HEK293T (cell line): ENCODE measurements around the gene CNKSR3.
A peak's percentile ranks its signal among the peaks of the same experiment; 100 is the strongest.

Experiments used
- CTCF ChIA-PET: fragments of 350-600 bp; formaldehyde crosslinking; extraction: SDS; loops from one replicate; lab custom pipeline; 2021; ENCODE audit warnings: antibody characterized with exemption, inconsistent platforms; lab: Yijun Ruan, JAX
- POLR2A ChIA-PET: fragments of 350-600 bp; formaldehyde crosslinking; extraction: SDS; loops from one replicate; lab custom pipeline; 2020; ENCODE audit warnings: antibody characterized with exemption, inconsistent platforms; lab: Yijun Ruan, JAX
- DNase-seq: peaks from one replicate; pipeline ENCODE4 v3.0.0; 2012; ENCODE audit warnings: mixed read lengths; ENCODE audit errors: extremely low spot score
- ARNT ChIP-seq: fragments of 450-650 bp; IDR thresholded peaks from 2 replicates; pipeline ENCODE4 v1.6.1; 2017; ENCODE audit warnings: mild to moderate bottlenecking
- BHLHE40 ChIP-seq: fragments of 450-650 bp; IDR thresholded peaks from 2 replicates; pipeline ENCODE4 v1.6.1; 2016; ENCODE audit warnings: mild to moderate bottlenecking, moderate library complexity, borderline replicate concordance
- ELF4 ChIP-seq: fragments of 450-650 bp; IDR thresholded peaks from 2 replicates; pipeline ENCODE4 v1.6.1; 2017; ENCODE audit warnings: antibody characterized with exemption
- FOXA1 ChIP-seq: fragments of 450-650 bp; IDR thresholded peaks from 2 replicates; pipeline ENCODE4 v1.6.1; 2016; ENCODE audit warnings: mild to moderate bottlenecking
- FOXK2 ChIP-seq: fragments of 450-650 bp; IDR thresholded peaks from 2 replicates; pipeline ENCODE4 v1.6.1; 2016; ENCODE audit warnings: mild to moderate bottlenecking
- FOXM1 ChIP-seq: fragments of 450-650 bp; IDR thresholded peaks from 2 replicates; pipeline ENCODE4 v1.6.1; 2017; ENCODE audit warnings: mild to moderate bottlenecking, borderline replicate concordance
- HDGF ChIP-seq: fragments of 450-650 bp; IDR thresholded peaks from 2 replicates; pipeline ENCODE4 v1.6.1; 2017; ENCODE audit warnings: antibody characterized with exemption, borderline replicate concordance
- L3MBTL2 ChIP-seq: fragments of 450-650 bp; conservative IDR thresholded peaks from 2 replicates; pipeline ENCODE4 v1.6.1; 2016; ENCODE audit warnings: mild to moderate bottlenecking
- LEF1 ChIP-seq: fragments of 450-650 bp; IDR thresholded peaks from 2 replicates; pipeline ENCODE4 v1.6.1; 2017; ENCODE audit warnings: mild to moderate bottlenecking, borderline replicate concordance
- NFRKB ChIP-seq: fragments of 450-650 bp; IDR thresholded peaks from 2 replicates; pipeline ENCODE4 v1.6.1; 2016; ENCODE audit warnings: mild to moderate bottlenecking, moderate library complexity
- PKNOX1 ChIP-seq: fragments of 450-650 bp; IDR thresholded peaks from 2 replicates; pipeline ENCODE4 v1.6.1; 2016
- SP1 ChIP-seq: fragments of 450-650 bp; IDR thresholded peaks from 2 replicates; pipeline ENCODE4 v1.6.1; 2017
- SUZ12 ChIP-seq: fragments of 450-650 bp; IDR thresholded peaks from 2 replicates; pipeline ENCODE4 v1.6.1; 2016; ENCODE audit warnings: mild to moderate bottlenecking
- TARDBP ChIP-seq: fragments of 450-650 bp; IDR thresholded peaks from 2 replicates; pipeline ENCODE4 v1.6.1; 2016
- ZNF384 ChIP-seq: fragments of 450-650 bp; IDR thresholded peaks from 2 replicates; pipeline ENCODE4 v1.6.1; 2016

Gene CNKSR3

GRCh38 chr6:154482858-154483257 is 27.6 kb downstream of the CNKSR3 start:
- POLR2A ChIA-PET, result no interaction called here
- DNase-seq, result no peak
- CTCF ChIA-PET, result interaction anchor here (0.6 kb wide), 1 partner anchor 18 kb away, joined by 3 read pairs; no protein-coding TSS in a partner anchor

GRCh38 chr6:154481521-154482013 is 28.9 kb downstream of the CNKSR3 start:
- peak; percentile 33; the same call in 1 of the 2 replicates for TF ChIP-seq L3MBTL2
- TF ChIP-seq PKNOX1, result peak; percentile 77
- no peak for TF ChIP-seq FOXA1
- no peak for DNase-seq
- POLR2A ChIA-PET, result no interaction called here
- CTCF ChIA-PET, result no interaction called here

More at GRCh38 chr6:154482858-154483257, 27.6 kb downstream of the CNKSR3 start:
- TF ChIP-seq ELF4, result no peak

- TF ChIP-seq FOXK2 (no peak), PKNOX1 (0 out of 2 replicates have a peak, but pooled peaks have one; percentile 22), L3MBTL2 (no peak), ZNF384 (no peak), SP1 (no peak)
- ChIA-PET POLR2A (interaction anchor here (0.7 to 1.7 kb wide), 2 partner anchors 16 to 31 kb away, joined by 3 to 6 read pairs; no protein-coding TSS in a partner anchor), CTCF (interaction anchor here (1.8 kb wide), 1 partner anchor 21 kb away, joined by 4 read pairs; no protein-coding TSS in a partner anchor)
- DNase-seq, result no peak
Observed at GRCh38 chr6:154479771-154480639, 30.5 kb downstream of the CNKSR3 start.

GRCh38 chr6:154479351-154479769 is 31.1 kb downstream of the CNKSR3 start:
- TF ChIP-seq PKNOX1 (0 out of 2 replicates have a peak, but pooled peaks have one; percentile 11), FOXK2 (no peak)
- DNase-seq, result no peak

GRCh38 chr6:154478701-154479060 is 31.8 kb downstream of the CNKSR3 start:
- DNase-seq, result no peak
- POLR2A ChIA-PET, result interaction anchor here (1.6 to 1.7 kb wide), 2 partner anchors 15 to 32 kb away, joined by 5 to 6 read pairs; partner anchors contain the start of gene CNKSR3
- TF ChIP-seq FOXM1 (no peak), L3MBTL2 (no peak), NFRKB (no peak), TARDBP (no peak), LEF1 (no peak), ARNT (no peak), FOXA1 (no peak), ZNF384 (no peak), SP1 (no peak), BHLHE40 (no peak)
- CTCF ChIA-PET, result interaction anchor here (1.8 kb wide), 1 partner anchor 22 kb away, joined by 4 read pairs; no protein-coding TSS in a partner anchor

More at GRCh38 chr6:154479351-154479769, 31.1 kb downstream of the CNKSR3 start:
- ChIA-PET CTCF (interaction anchor here (1.8 kb wide), 1 partner anchor 22 kb away, joined by 4 read pairs; no protein-coding TSS in a partner anchor), POLR2A (interaction anchor here (1.7 kb wide), 1 partner anchor 16 kb away, joined by 6 read pairs; no protein-coding TSS in a partner anchor)

GRCh38 chr6:154478021-154478700 is 32.3 kb downstream of the CNKSR3 start:
- TF ChIP-seq ZNF384 (no peak), ARNT (no peak), NFRKB (no peak), SUZ12 (no peak), FOXM1 (no peak), TARDBP (no peak), FOXK2 (no peak), LEF1 (no peak)
- ChIA-PET CTCF (interaction anchor here (0.7 to 1.6 kb wide), 2 partner anchors 23 to 141 kb away, joined by 3 to 6 read pairs; no protein-coding TSS in a partner anchor), POLR2A (interaction anchor here (1.6 to 1.7 kb wide), 2 partner anchors 14 to 32 kb away, joined by 5 to 6 read pairs; partner anchors contain the start of gene CNKSR3)
- no peak for DNase-seq

GRCh38 chr6:154476494-154476893 is 34.0 kb downstream of the CNKSR3 start:
- no peak for DNase-seq
- no peak for TF ChIP-seq FOXM1
- TF ChIP-seq LEF1, result no peak
- TF ChIP-seq TARDBP, result no peak
- TF ChIP-seq HDGF, result no peak
- TF ChIP-seq SUZ12, result no peak
- TF ChIP-seq ARNT, result no peak
- no peak for TF ChIP-seq NFRKB
- TF ChIP-seq SP1, result no peak
- TF ChIP-seq ELF4, result no peak
- no peak for TF ChIP-seq FOXK2
- TF ChIP-seq BHLHE40, result no peak
- TF ChIP-seq PKNOX1, result no peak
- TF ChIP-seq L3MBTL2, result no peak
- POLR2A ChIA-PET, result no interaction called here
- CTCF ChIA-PET, result interaction anchor here (1.6 kb wide), 1 partner anchor 24 kb away, joined by 6 read pairs; no protein-coding TSS in a partner anchor
